ENCODE measurements around the gene FUT9. TPM values are rescaled to one million over a fixed set of nuclear protein-coding genes. Genes with fewer than 3 reads are reported as not detected.

Gene FUT9
- total and polyA plus RNA-seq, 2 donors: 0.02 to 0.05 TPM

- H3K27me3 ChIP-seq (ENCODE audit: control insufficient read depth in 2 of 2, insufficient read depth in 1 of 2, low read length in 1 of 2): no peaks in the 10 kb centered on the region
- DNase-seq (ENCODE audit: low read depth in 6 of 9, low spot score in 9 of 9): no peak
- WGBS: 94% methylated on average over 1 of the region's 1 CpG
- no peak overlapping the region for H3K27ac ChIP-seq (ENCODE audit: low read depth in 1 of 2, low read length in 1 of 2)
- H3K4me3 ChIP-seq (ENCODE audit: low read length in 2 of 2): no peak overlapping the region
- H3K36me3 ChIP-seq (ENCODE audit: control insufficient read depth in 2 of 2, insufficient read depth in 2 of 2, low read length in 1 of 2): no peaks in the 10 kb centered on the region
- no peaks in the 10 kb centered on the region for H3K9me3 ChIP-seq (ENCODE audit: control insufficient read depth in 2 of 2, insufficient read depth in 1 of 2, low read length in 1 of 2)
- no peaks in the 10 kb centered on the region for H3K4me1 ChIP-seq (ENCODE audit: control insufficient read depth in 2 of 2, insufficient read depth in 2 of 2, low read length in 2 of 2)
These were observed 78.3 kb downstream of the FUT9 start for GRCh38 chr6:96094077-96094476.

DNA sequence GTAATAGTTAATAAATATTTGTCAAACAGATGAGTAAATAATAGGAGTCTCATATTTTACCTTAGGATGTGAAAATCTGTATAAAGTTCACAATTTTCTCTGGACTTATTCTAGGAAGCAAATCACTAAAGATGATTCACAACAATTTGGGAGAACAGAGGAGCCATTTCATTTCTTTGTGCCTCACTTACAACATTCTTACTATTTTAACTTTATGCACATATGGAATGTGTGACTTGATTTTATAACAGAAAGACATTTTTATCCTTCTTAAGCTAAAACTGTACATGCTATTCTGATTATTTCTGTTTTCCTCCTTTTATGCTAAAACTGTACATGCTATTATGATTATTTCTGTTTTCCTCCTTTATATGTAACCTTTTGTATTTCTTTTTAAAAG lies 83.3 kb downstream of the FUT9 start:
- Histone ChIP-seq H3K36me3 (ENCODE audit: control insufficient read depth in 2 of 2, insufficient read depth in 2 of 2, low read length in 1 of 2) (no peaks in the 10 kb centered on the region), H3K27me3 (ENCODE audit: control insufficient read depth in 2 of 2, insufficient read depth in 1 of 2, low read length in 1 of 2) (no peaks in the 10 kb centered on the region), H3K9me3 (ENCODE audit: control insufficient read depth in 2 of 2, insufficient read depth in 1 of 2, low read length in 1 of 2) (no peaks in the 10 kb centered on the region), H3K4me3 (ENCODE audit: low read length in 2 of 2) (no peak overlapping the region), H3K27ac (ENCODE audit: low read depth in 1 of 2, low read length in 1 of 2) (no peak overlapping the region), H3K4me1 (ENCODE audit: control insufficient read depth in 2 of 2, insufficient read depth in 2 of 2, low read length in 2 of 2) (no peaks in the 10 kb centered on the region)
- DNase-seq (ENCODE audit: low read depth in 6 of 9, low spot score in 9 of 9): no peak

GRCh38 chr6:96101564-96101963 lies 85.8 kb downstream of the FUT9 start:
- no peak for DNase-seq (ENCODE audit: low read depth in 6 of 9, low spot score in 9 of 9)
- no peak overlapping the region for H3K4me3 ChIP-seq (ENCODE audit: low read length in 2 of 2)
- H3K27me3 ChIP-seq (ENCODE audit: control insufficient read depth in 2 of 2, insufficient read depth in 1 of 2, low read length in 1 of 2): no peaks in the 10 kb centered on the region
- no peaks in the 10 kb centered on the region for H3K4me1 ChIP-seq (ENCODE audit: control insufficient read depth in 2 of 2, insufficient read depth in 2 of 2, low read length in 2 of 2)
- WGBS: 98% methylated on average over 2 of the region's 2 CpGs
- no peaks in the 10 kb centered on the region for H3K36me3 ChIP-seq (ENCODE audit: control insufficient read depth in 2 of 2, insufficient read depth in 2 of 2, low read length in 1 of 2)
- H3K27ac ChIP-seq (ENCODE audit: low read depth in 1 of 2, low read length in 1 of 2): no peak overlapping the region
- H3K9me3 ChIP-seq (ENCODE audit: control insufficient read depth in 2 of 2, insufficient read depth in 1 of 2, low read length in 1 of 2): no peaks in the 10 kb centered on the region

DNA sequence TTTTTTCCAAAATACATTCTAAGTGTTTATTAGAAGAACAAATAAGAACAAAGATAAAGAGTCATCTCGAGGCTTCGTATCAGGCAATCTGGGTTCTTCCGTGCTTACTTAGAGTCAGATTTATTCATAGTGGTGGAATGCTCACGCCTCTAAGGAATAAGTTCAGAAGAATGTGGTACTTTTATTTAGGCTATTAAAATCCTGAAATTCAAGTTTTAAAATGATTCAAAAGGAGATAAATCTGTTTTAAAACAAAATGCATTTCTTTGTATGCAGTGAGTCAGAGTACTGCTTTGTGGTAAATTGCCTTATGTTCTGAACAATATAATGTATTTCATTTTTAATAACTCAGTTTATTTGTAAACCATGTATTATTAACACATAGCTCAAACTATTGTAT lies 89.1 kb downstream of the FUT9 start:
- 94% methylated on average over 4 of the region's 4 CpGs for WGBS
- Histone ChIP-seq H3K4me3 (ENCODE audit: low read length in 2 of 2) (no peak overlapping the region), H3K27ac (ENCODE audit: low read depth in 1 of 2, low read length in 1 of 2) (no peak overlapping the region), H3K4me1 (ENCODE audit: control insufficient read depth in 2 of 2, insufficient read depth in 2 of 2, low read length in 2 of 2) (no peaks in the 10 kb centered on the region), H3K9me3 (ENCODE audit: control insufficient read depth in 2 of 2, insufficient read depth in 1 of 2, low read length in 1 of 2) (no peaks in the 10 kb centered on the region), H3K36me3 (ENCODE audit: control insufficient read depth in 2 of 2, insufficient read depth in 2 of 2, low read length in 1 of 2) (no peaks in the 10 kb centered on the region), H3K27me3 (ENCODE audit: control insufficient read depth in 2 of 2, insufficient read depth in 1 of 2, low read length in 1 of 2) (no peaks in the 10 kb centered on the region)
- no peak for DNase-seq (ENCODE audit: low read depth in 6 of 9, low spot score in 9 of 9)

DNA sequence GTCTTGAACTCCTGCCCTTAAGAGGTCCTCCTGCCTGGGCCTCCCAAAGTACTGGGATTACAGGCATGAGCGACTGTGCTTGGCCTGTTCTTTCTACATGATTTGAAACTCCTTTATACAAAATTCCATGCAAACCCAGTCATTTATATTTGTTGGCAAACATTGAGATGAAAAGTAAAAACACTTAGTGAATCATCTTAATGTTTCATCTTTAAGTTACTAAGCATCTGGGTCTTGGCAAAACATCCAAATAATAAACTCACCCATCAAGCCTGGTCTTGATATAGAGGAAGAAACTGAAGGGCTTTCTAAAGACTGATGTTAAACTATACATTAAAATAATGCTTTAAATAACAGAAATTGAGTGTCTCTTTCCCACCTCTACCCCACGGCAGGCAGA lies 95.1 kb downstream of the FUT9 start:
- Histone ChIP-seq H3K4me3 (ENCODE audit: low read length in 2 of 2) (no peak overlapping the region), H3K9me3 (ENCODE audit: control insufficient read depth in 2 of 2, insufficient read depth in 1 of 2, low read length in 1 of 2) (no peaks in the 10 kb centered on the region), H3K27ac (ENCODE audit: low read depth in 1 of 2, low read length in 1 of 2) (no peak overlapping the region), H3K27me3 (ENCODE audit: control insufficient read depth in 2 of 2, insufficient read depth in 1 of 2, low read length in 1 of 2) (no peaks in the 10 kb centered on the region), H3K4me1 (ENCODE audit: control insufficient read depth in 2 of 2, insufficient read depth in 2 of 2, low read length in 2 of 2) (no peaks in the 10 kb centered on the region), H3K36me3 (ENCODE audit: control insufficient read depth in 2 of 2, insufficient read depth in 2 of 2, low read length in 1 of 2) (no peaks in the 10 kb centered on the region)
- WGBS: 93% methylated on average over 2 of the region's 2 CpGs
- DNase-seq (ENCODE audit: low read depth in 6 of 9, low spot score in 9 of 9): no peak

GRCh38 chr6:96116674-96117073 lies 100.9 kb downstream of the FUT9 start:
- Histone ChIP-seq H3K27me3 (ENCODE audit: control insufficient read depth in 2 of 2, insufficient read depth in 1 of 2, low read length in 1 of 2) (no peaks in the 10 kb centered on the region), H3K36me3 (ENCODE audit: control insufficient read depth in 2 of 2, insufficient read depth in 2 of 2, low read length in 1 of 2) (no peaks in the 10 kb centered on the region), H3K4me3 (ENCODE audit: low read length in 2 of 2) (no peak overlapping the region), H3K4me1 (ENCODE audit: control insufficient read depth in 2 of 2, insufficient read depth in 2 of 2, low read length in 2 of 2) (no peaks in the 10 kb centered on the region), H3K9me3 (ENCODE audit: control insufficient read depth in 2 of 2, insufficient read depth in 1 of 2, low read length in 1 of 2) (no peaks in the 10 kb centered on the region), H3K27ac (ENCODE audit: low read depth in 1 of 2, low read length in 1 of 2) (no peak overlapping the region)
- DNase-seq (ENCODE audit: low read depth in 6 of 9, low spot score in 9 of 9): peak in 3 of 9 donors; percentile 4 to 7 (median 6)
- 35% methylated on average over 1 of the region's 1 CpG for WGBS

DNA sequence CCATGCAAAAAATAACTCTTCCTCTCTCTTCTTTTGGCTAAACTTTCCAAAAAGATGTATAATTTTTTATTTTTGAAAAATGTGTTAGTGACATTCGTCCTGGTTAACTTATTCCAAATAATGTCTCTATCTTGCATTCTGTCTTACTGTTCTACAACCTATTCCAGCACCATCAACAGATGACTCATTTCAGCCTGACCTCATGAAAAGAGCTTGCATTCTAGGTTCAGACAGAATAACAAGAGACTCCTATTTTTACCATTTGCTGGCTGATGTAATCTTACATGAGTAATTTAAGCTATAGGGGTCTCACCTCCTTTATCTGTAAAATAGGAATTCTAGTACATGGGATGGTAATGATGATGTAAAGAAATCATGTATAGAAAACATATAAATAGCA lies 109.0 kb downstream of the FUT9 start:
- Histone ChIP-seq H3K27me3 (ENCODE audit: control insufficient read depth in 2 of 2, insufficient read depth in 1 of 2, low read length in 1 of 2) (no peaks in the 10 kb centered on the region), H3K9me3 (ENCODE audit: control insufficient read depth in 2 of 2, insufficient read depth in 1 of 2, low read length in 1 of 2) (no peaks in the 10 kb centered on the region), H3K4me1 (ENCODE audit: control insufficient read depth in 2 of 2, insufficient read depth in 2 of 2, low read length in 2 of 2) (no peaks in the 10 kb centered on the region), H3K27ac (ENCODE audit: low read depth in 1 of 2, low read length in 1 of 2) (no peak overlapping the region), H3K4me3 (ENCODE audit: low read length in 2 of 2) (no peak overlapping the region), H3K36me3 (ENCODE audit: control insufficient read depth in 2 of 2, insufficient read depth in 2 of 2, low read length in 1 of 2) (no peaks in the 10 kb centered on the region)
- no peak for DNase-seq (ENCODE audit: low read depth in 6 of 9, low spot score in 9 of 9)
- 69% methylated on average over 1 of the region's 1 CpG for WGBS

DNA sequence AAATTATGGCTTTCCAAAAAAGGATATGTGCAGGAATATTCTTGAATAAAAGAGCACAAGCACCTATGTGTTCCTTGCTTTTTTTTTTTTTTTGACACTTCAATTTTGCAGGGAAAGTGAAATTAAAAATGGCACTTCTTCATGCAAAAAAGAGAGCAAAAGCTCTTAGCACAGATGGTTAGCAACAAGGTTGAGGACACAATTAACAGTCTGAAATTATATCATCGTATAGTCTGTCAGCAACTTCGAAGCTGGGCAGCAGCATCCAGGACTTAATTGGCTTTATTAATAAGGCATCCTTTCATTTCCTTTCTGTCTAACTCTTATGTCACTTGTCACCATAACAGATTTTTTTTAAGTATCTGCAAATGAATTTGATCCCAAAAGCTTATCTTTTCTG lies 122.6 kb downstream of the FUT9 start:
- H3K4me3 ChIP-seq (ENCODE audit: low read length in 2 of 2): no peak overlapping the region
- H3K27ac ChIP-seq (ENCODE audit: low read depth in 1 of 2, low read length in 1 of 2): no peak overlapping the region
- no peaks in the 10 kb centered on the region for H3K9me3 ChIP-seq (ENCODE audit: control insufficient read depth in 2 of 2, insufficient read depth in 1 of 2, low read length in 1 of 2)
- no peaks in the 10 kb centered on the region for H3K27me3 ChIP-seq (ENCODE audit: control insufficient read depth in 2 of 2, insufficient read depth in 1 of 2, low read length in 1 of 2)
- WGBS: 96% methylated on average over 2 of the region's 2 CpGs
- no peaks in the 10 kb centered on the region for H3K36me3 ChIP-seq (ENCODE audit: control insufficient read depth in 2 of 2, insufficient read depth in 2 of 2, low read length in 1 of 2)
- no peak for DNase-seq (ENCODE audit: low read depth in 6 of 9, low spot score in 9 of 9)
- H3K4me1 ChIP-seq (ENCODE audit: control insufficient read depth in 2 of 2, insufficient read depth in 2 of 2, low read length in 2 of 2): no peaks in the 10 kb centered on the region

GRCh38 chr6:96142142-96142541 lies 126.4 kb downstream of the FUT9 start:
- no peaks in the 10 kb centered on the region for H3K27me3 ChIP-seq (ENCODE audit: control insufficient read depth in 2 of 2, insufficient read depth in 1 of 2, low read length in 1 of 2)
- no peak overlapping the region for H3K27ac ChIP-seq (ENCODE audit: low read depth in 1 of 2, low read length in 1 of 2)
- H3K4me1 ChIP-seq (ENCODE audit: control insufficient read depth in 2 of 2, insufficient read depth in 2 of 2, low read length in 2 of 2): no peaks in the 10 kb centered on the region
- no peak for DNase-seq (ENCODE audit: low read depth in 6 of 9, low spot score in 9 of 9)
- WGBS: 91% methylated on average over 2 of the region's 2 CpGs
- no peak overlapping the region for H3K4me3 ChIP-seq (ENCODE audit: low read length in 2 of 2)
- no peaks in the 10 kb centered on the region for H3K36me3 ChIP-seq (ENCODE audit: control insufficient read depth in 2 of 2, insufficient read depth in 2 of 2, low read length in 1 of 2)
- no peaks in the 10 kb centered on the region for H3K9me3 ChIP-seq (ENCODE audit: control insufficient read depth in 2 of 2, insufficient read depth in 1 of 2, low read length in 1 of 2)

GRCh38 chr6:96150431-96150830 lies 134.7 kb downstream of the FUT9 start:
- WGBS: 93% methylated on average over 2 of the region's 2 CpGs
- Histone ChIP-seq H3K4me3 (ENCODE audit: low read length in 2 of 2) (no peak overlapping the region), H3K9me3 (ENCODE audit: control insufficient read depth in 2 of 2, insufficient read depth in 1 of 2, low read length in 1 of 2) (no peaks in the 10 kb centered on the region), H3K27ac (ENCODE audit: low read depth in 1 of 2, low read length in 1 of 2) (no peak overlapping the region), H3K36me3 (ENCODE audit: control insufficient read depth in 2 of 2, insufficient read depth in 2 of 2, low read length in 1 of 2) (no peaks in the 10 kb centered on the region), H3K4me1 (ENCODE audit: control insufficient read depth in 2 of 2, insufficient read depth in 2 of 2, low read length in 2 of 2) (no peaks in the 10 kb centered on the region), H3K27me3 (ENCODE audit: control insufficient read depth in 2 of 2, insufficient read depth in 1 of 2, low read length in 1 of 2) (no peaks in the 10 kb centered on the region)
- no peak for DNase-seq (ENCODE audit: low read depth in 6 of 9, low spot score in 9 of 9)
